Ascending aorta (tissue), 2 donors: ENCODE results near the gene ACOXL. TPM values are rescaled to one million over a fixed set of nuclear protein-coding genes. Genes with fewer than 3 reads are reported as not detected.

Experiments used
- DNase-seq, 2 donors: peaks; one replicate each; pipeline ENCODE4 v3.0.0-alpha.2; 2019; ENCODE audit warnings: low spot score in 2 of 2
- H3K27ac ChIP-seq, 2 donors: fragments of 200-600 bp; sonication (generic); one replicate each; pipeline ENCODE4 v1.5.1; 2016 to 2017; ENCODE audit warnings: mild to moderate bottlenecking in 1 of 2
- H3K27me3 ChIP-seq: fragments of 200-600 bp; sonication (generic); one replicate; pipeline ENCODE4 v1.5.1; 2017
- H3K36me3 ChIP-seq, 2 donors: fragments of 200-600 bp; sonication (generic); one replicate each; pipeline ENCODE4 v1.5.1; 2016
- H3K4me1 ChIP-seq, 2 donors: fragments of 200-600 bp; sonication (generic); one replicate each; pipeline ENCODE4 v1.5.1; 2016 to 2017; ENCODE audit warnings: mild to moderate bottlenecking in 1 of 2
- H3K4me3 ChIP-seq, 2 donors: fragments of 200-600 bp; sonication (generic); one replicate each; pipeline ENCODE4 v1.5.1; 2016 to 2017; ENCODE audit warnings: mild to moderate bottlenecking in 1 of 2
- H3K9me3 ChIP-seq, 2 donors: fragments of 200-600 bp; sonication (generic); one replicate each; pipeline ENCODE4 v1.5.1; 2016
- intact Hi-C: fragments of 100-400 bp; cut with DNase I; formaldehyde crosslinking; loops from one replicate; pipeline ENCODE4 v1.15.1; 2023
- total RNA-seq: library from RNA; depleted of rRNA; stranded (reverse); fragments of >200 nt; gene quantifications from one replicate; pipeline ENCODE4 v1.1.0, GENCODE V29; 2016
- TF ChIP-seq, protein P1 (sequence below), 3 experiments: fragments of 200-600 bp in 2 of 3; fragments of 450-650 bp in 1 of 3; sonication (generic) in 2 of 3; IDR thresholded peaks; one replicate each; pipeline ENCODE4 v1.5.1; 2016 to 2019; ENCODE audit warnings: antibody characterized with exemption in 3 of 3, mild to moderate bottlenecking in 1 of 3, moderate library complexity in 1 of 3

Gene ACOXL
- total RNA-seq, 1 donor from 2014 or later: not detected

- Histone ChIP-seq H3K4me3 (no peak overlapping the region), H3K36me3 (no peaks in the 10 kb centered on the region), H3K4me1 (peaks cover 3 to 9% of the 10 kb centered on the region in 2 donors), H3K9me3 (no peaks in the 10 kb centered on the region), H3K27me3 (no peaks in the 10 kb centered on the region), H3K27ac (no peak overlapping the region)
- intact Hi-C loops: no loop called here
- no peak for DNase-seq
- TF ChIP-seq, protein P1, sequence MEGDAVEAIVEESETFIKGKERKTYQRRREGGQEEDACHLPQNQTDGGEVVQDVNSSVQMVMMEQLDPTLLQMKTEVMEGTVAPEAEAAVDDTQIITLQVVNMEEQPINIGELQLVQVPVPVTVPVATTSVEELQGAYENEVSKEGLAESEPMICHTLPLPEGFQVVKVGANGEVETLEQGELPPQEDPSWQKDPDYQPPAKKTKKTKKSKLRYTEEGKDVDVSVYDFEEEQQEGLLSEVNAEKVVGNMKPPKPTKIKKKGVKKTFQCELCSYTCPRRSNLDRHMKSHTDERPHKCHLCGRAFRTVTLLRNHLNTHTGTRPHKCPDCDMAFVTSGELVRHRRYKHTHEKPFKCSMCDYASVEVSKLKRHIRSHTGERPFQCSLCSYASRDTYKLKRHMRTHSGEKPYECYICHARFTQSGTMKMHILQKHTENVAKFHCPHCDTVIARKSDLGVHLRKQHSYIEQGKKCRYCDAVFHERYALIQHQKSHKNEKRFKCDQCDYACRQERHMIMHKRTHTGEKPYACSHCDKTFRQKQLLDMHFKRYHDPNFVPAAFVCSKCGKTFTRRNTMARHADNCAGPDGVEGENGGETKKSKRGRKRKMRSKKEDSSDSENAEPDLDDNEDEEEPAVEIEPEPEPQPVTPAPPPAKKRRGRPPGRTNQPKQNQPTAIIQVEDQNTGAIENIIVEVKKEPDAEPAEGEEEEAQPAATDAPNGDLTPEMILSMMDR (IDR thresholded peaks at IDR 0.05): no peak
Observed at GRCh38 chr2:110712737-110713136, 19.6 kb upstream of the ACOXL start.

GRCh38 chr2:110713513-110714362 lies 18.6 kb upstream of the ACOXL start:
- H3K9me3 ChIP-seq: no peaks in the 10 kb centered on the region
- no peak for DNase-seq
- H3K27me3 ChIP-seq: no peaks in the 10 kb centered on the region
- no peak overlapping the region for H3K4me3 ChIP-seq
- intact Hi-C loops: no loop called here
- no peaks in the 10 kb centered on the region for H3K36me3 ChIP-seq
- H3K27ac ChIP-seq: no peak overlapping the region
- TF ChIP-seq, protein P1 (IDR thresholded peaks at IDR 0.05): no peak
- H3K4me1 ChIP-seq: peaks cover 3 to 17% of the 10 kb centered on the region in 2 donors

DNA sequence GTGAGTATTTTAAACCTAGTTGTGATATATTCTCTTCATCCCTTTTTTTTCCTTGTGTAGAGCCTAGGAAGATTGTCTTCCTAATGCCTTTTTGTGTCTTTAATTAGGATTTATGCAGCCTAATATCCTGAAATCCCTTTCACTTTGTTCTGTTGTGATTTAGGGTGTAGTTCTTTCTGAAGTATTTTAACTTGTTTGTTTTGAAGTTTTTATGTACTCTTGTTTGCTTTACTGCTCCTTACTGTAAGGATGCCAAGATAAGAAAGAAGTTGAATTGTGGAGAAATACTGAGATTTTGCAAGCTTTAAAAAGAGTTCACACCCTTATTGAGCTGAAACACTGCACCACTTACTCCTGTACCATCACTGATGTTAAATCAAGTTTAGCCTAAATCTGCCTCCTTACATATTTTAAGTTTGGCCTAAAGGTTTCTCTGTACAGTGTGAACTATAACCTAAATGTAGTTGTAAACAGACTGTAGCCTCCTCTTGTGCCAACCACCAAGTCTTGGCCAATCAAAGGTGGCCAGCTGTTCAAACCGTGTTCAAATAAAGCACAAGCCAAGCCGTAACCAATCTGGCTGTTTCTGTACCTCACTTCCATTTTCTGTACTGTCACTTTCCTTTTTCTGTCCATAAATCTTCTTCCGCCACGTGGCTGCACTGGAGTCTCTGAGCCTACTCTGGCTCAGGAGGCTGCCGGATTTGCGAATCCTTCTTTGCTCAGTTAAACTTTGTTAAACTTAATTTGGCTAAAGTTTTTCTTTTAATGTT lies 17.7 kb upstream of the ACOXL start:
- H3K4me3 ChIP-seq: no peak overlapping the region
- no peaks in the 10 kb centered on the region for H3K9me3 ChIP-seq
- H3K27me3 ChIP-seq: no peaks in the 10 kb centered on the region
- no peak overlapping the region for H3K27ac ChIP-seq
- H3K36me3 ChIP-seq: no peaks in the 10 kb centered on the region
- peaks cover 3 to 19% of the 10 kb centered on the region in 2 donors for H3K4me1 ChIP-seq
- TF ChIP-seq, protein P1 (IDR thresholded peaks at IDR 0.05): no peak
- intact Hi-C loops: loop anchor here (5.0 kb wide), 1 partner anchor 37 kb away; the partner anchor contains the start of gene BUB1
- DNase-seq: no peak

DNA sequence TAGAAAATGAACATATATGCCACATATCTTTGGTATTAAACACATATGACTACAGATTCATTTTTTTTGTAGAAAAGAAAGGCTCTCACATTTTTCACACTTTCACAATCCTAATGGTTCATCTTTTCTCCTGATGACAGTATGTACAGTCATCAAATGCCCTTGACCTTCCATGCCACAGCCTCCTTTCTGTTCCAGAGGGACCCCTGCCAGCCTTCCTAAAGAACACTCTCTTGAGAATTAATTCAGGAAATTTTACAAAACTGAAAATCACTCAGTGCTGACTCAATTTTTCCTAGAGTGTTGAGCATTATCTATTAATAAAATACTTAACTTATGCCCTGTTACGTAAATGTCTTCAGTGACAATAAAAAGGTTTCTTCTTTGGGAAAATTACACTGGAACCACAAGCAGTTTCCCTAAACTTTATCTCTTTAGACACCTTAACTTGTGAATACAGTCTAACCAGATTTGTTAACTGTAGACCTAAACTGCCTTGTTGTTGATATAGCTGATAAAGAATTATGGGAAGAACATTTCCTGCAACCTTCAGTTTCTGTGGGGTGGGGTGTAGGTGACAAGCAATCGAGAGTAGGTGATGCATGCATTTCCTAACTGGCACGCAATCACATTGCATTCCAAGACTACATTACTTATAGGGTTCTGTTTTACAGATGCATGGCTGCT lies 15.3 kb upstream of the ACOXL start:
- Histone ChIP-seq H3K36me3 (no peaks in the 10 kb centered on the region), H3K9me3 (no peaks in the 10 kb centered on the region), H3K4me1 (peaks cover 3 to 19% of the 10 kb centered on the region in 2 donors), H3K27me3 (no peaks in the 10 kb centered on the region), H3K27ac (no peak overlapping the region), H3K4me3 (no peak overlapping the region)
- no peak for DNase-seq
- TF ChIP-seq, protein P1 (IDR thresholded peaks at IDR 0.05): no peak
- intact Hi-C loops: loop anchor here (5.0 kb wide), 1 partner anchor 40 kb away; the partner anchor contains the start of gene BUB1

- no peak overlapping the region for H3K27ac ChIP-seq
- DNase-seq: peak in 1 of 2 donors; percentile 80
Observed at GRCh38 chr2:110717734-110718133, 14.6 kb upstream of the ACOXL start.

More at GRCh38 chr2:110717734-110718133, 14.6 kb upstream of the ACOXL start:
- intact Hi-C loops: loop anchor here (5.0 kb wide), 1 partner anchor 40 kb away; the partner anchor contains the start of gene BUB1
- Histone ChIP-seq H3K36me3 (no peaks in the 10 kb centered on the region), H3K9me3 (no peaks in the 10 kb centered on the region), H3K4me1 (peaks cover 3 to 19% of the 10 kb centered on the region in 2 donors), H3K27me3 (no peaks in the 10 kb centered on the region), H3K4me3 (no peak overlapping the region)
- TF ChIP-seq, protein P1 (IDR thresholded peaks at IDR 0.05): no peak
